SK-N-MC (cell line): ENCODE results near the gene BAZ1B.
"Not testable (repeated sequence)": the region's sequence is repeated elsewhere in the genome, so short reads cannot be mapped to it uniquely, and the experiment has no call there.

Experiments used
- EZH2 ChIP-seq: fragments of 200-600 bp; sonication (generic); IDR thresholded peaks from one replicate; pipeline ENCODE4 v1.6.1; 2017; ENCODE audit warnings: antibody characterized with exemption
- FOXP2 ChIP-seq: optimal IDR thresholded peaks from 2 replicates; pipeline ENCODE3; 2011; ENCODE audit warnings: mild to moderate bottlenecking, moderate library complexity; ENCODE audit not compliant: insufficient read depth; ENCODE audit errors: extremely low read length, control extremely low read depth
- POLR2AphosphoS5 ChIP-seq: IDR thresholded peaks from 2 replicates; pipeline ENCODE4 v1.6.1; 2012; ENCODE audit warnings: mild to moderate bottlenecking, low read depth, low read length, borderline replicate concordance

GRCh38 chr7:73420610-73421009 lies 101.5 kb downstream of the BAZ1B start:
- not testable (repeated sequence) for TF ChIP-seq POLR2AphosphoS5, EZH2, FOXP2
